NCI-H526 treated with DMSO at 0.1 percent for 48 hours (cell line): ENCODE results near the gene GSTO1.
"Not testable (repeated sequence)": the region's sequence is repeated elsewhere in the genome, so short reads cannot be mapped to it uniquely, and the experiment has no call there.

Experiments used
- DNase-seq: peaks from one replicate; lab custom pipeline; 2025; lab: John Stamatoyannopoulos, UW

The GSTO1 gene

GRCh38 chr10:104254493-104255310 is at the start of gene GSTO1:
TSS of gene GSTO1 (plus strand) at chr10:104254892. CDS start at chr10:104254929, 37 bp downstream.
- DNase-seq = no peak

GRCh38 chr10:104208730-104209129 is 46.0 kb upstream of the GSTO1 start:
- DNase-seq = no peak

GRCh38 chr10:104209575-104210198 is 45.0 kb upstream of the GSTO1 start:
- peak; percentile 1 for DNase-seq

GRCh38 chr10:104216631-104217030 is 38.1 kb upstream of the GSTO1 start:
- no peak for DNase-seq

- no peak for DNase-seq
These were observed 35.9 kb upstream of the GSTO1 start for GRCh38 chr10:104218751-104219150.

GRCh38 chr10:104220522-104220921 is 34.2 kb upstream of the GSTO1 start:
- DNase-seq = no peak

GRCh38 chr10:104223304-104223703 is 31.4 kb upstream of the GSTO1 start:
- no peak for DNase-seq

GRCh38 chr10:104230490-104230889 is 24.2 kb upstream of the GSTO1 start:
- DNase-seq = no peak

GRCh38 chr10:104231784-104232612 is 22.7 kb upstream of the GSTO1 start, which contains the start of gene CFAP43:
TSS of gene CFAP43 (minus strand) at chr10:104232364. CDS start at chr10:104232246, 118 bp downstream.
- peak; percentile 78 for DNase-seq

GRCh38 chr10:104232613-104233102 is 22.0 kb upstream of the GSTO1 start:
- DNase-seq = no peak

- DNase-seq = no peak
These were observed 20.9 kb upstream of the GSTO1 start for GRCh38 chr10:104233817-104234216.

- no peak for DNase-seq
These were observed 19.8 kb upstream of the GSTO1 start for GRCh38 chr10:104234934-104235333.

- DNase-seq = no peak
These were observed 18.9 kb upstream of the GSTO1 start for GRCh38 chr10:104235801-104236200.

GRCh38 chr10:104240078-104240477 is 14.6 kb upstream of the GSTO1 start:
- no peak for DNase-seq

GRCh38 chr10:104242545-104242944 is 12.1 kb upstream of the GSTO1 start:
- DNase-seq = no peak

GRCh38 chr10:104243009-104243408 is 11.7 kb upstream of the GSTO1 start:
- not testable (repeated sequence) for DNase-seq

- no peak for DNase-seq
These were observed 11.2 kb upstream of the GSTO1 start for GRCh38 chr10:104243512-104243911.

- no peak for DNase-seq
These were observed 9.5 kb upstream of the GSTO1 start for GRCh38 chr10:104245066-104245632.

- DNase-seq = no peak
These were observed 7.7 kb upstream of the GSTO1 start for GRCh38 chr10:104246976-104247375.

- DNase-seq = no peak
These were observed 7.1 kb upstream of the GSTO1 start for GRCh38 chr10:104247513-104248146.

- not testable (repeated sequence) for DNase-seq
These were observed 5.8 kb upstream of the GSTO1 start for GRCh38 chr10:104248931-104249330.
